OCI-LY1 (cell line): ENCODE results near the gene MAGI1.

Experiments used
- CTCF ChIP-seq: fragments of 200-600 bp; sonication (generic), shearing (Covaris generic); IDR thresholded peaks from 2 replicates; pipeline ENCODE4 v1.5.1; 2017; ENCODE audit warnings: mild to moderate bottlenecking, antibody characterized with exemption, low read length, moderate library complexity, mixed read lengths
- EZH2 ChIP-seq: fragments of 200-600 bp; sonication (generic), shearing (Covaris generic); IDR thresholded peaks from 2 replicates; pipeline ENCODE4 v1.8.0; 2017; ENCODE audit warnings: borderline replicate concordance, mixed run types, mild to moderate bottlenecking, antibody characterized with exemption, low read length, moderate library complexity, mixed read lengths

GRCh38 chr3:65558826-65559225 lies 479.9 kb downstream of the MAGI1 start:
- TF ChIP-seq CTCF (no peak), EZH2 (no peak)
